Measurements from ENCODE around the gene COL17A1.
A peak's percentile ranks its signal among the peaks of the same experiment; 100 is the strongest.

The COL17A1 gene

GRCh38 chr10:103990121-103990520, 95.6 kb downstream of the COL17A1 start:
- H3K27me3 Mint-ChIP-seq (ENCODE audit: low read depth, poor library complexity), result no peaks in the 10 kb centered on the region
- no peak overlapping the region for H3K4me3 Mint-ChIP-seq
- TF ChIP-seq CTCF (IDR thresholded peaks at IDR 0.05), result no peak
- DNase-seq, result no peak
- peaks cover 8% of the 10 kb centered on the region for H3K4me1 Mint-ChIP-seq
- no peak overlapping the region for H3K27ac Mint-ChIP-seq
- H3K36me3 Mint-ChIP-seq (ENCODE audit: low read depth), result peaks cover 28% of the 10 kb centered on the region
- no peaks in the 10 kb centered on the region for H3K9me3 Mint-ChIP-seq

- no peak for TF ChIP-seq CTCF (IDR thresholded peaks at IDR 0.05)
- no peak overlapping the region for H3K27ac Mint-ChIP-seq
- peaks cover 17% of the 10 kb centered on the region for H3K36me3 Mint-ChIP-seq (ENCODE audit: low read depth)
- no peak for DNase-seq
- peaks cover 35% of the 10 kb centered on the region for H3K4me1 Mint-ChIP-seq
- H3K4me3 Mint-ChIP-seq, result no peak overlapping the region
- no peaks in the 10 kb centered on the region for H3K27me3 Mint-ChIP-seq (ENCODE audit: low read depth, poor library complexity)
- no peaks in the 10 kb centered on the region for H3K9me3 Mint-ChIP-seq
Observed at GRCh38 chr10:103986360-103986759, 99.3 kb downstream of the COL17A1 start.

- H3K4me1 Mint-ChIP-seq, result peaks cover 35% of the 10 kb centered on the region
- H3K36me3 Mint-ChIP-seq (ENCODE audit: low read depth), result peaks cover 19% of the 10 kb centered on the region
- H3K27me3 Mint-ChIP-seq (ENCODE audit: low read depth, poor library complexity), result no peaks in the 10 kb centered on the region
- DNase-seq, result no peak
- peaks cover 3% of the 10 kb centered on the region for H3K9me3 Mint-ChIP-seq
- no peak for TF ChIP-seq CTCF (IDR thresholded peaks at IDR 0.05)
- H3K4me3 Mint-ChIP-seq, result no peak overlapping the region
- H3K27ac Mint-ChIP-seq, result no peak overlapping the region
Observed at GRCh38 chr10:103985726-103986125, 100.0 kb downstream of the COL17A1 start.

- Mint-ChIP-seq H3K4me1 (peaks cover 35% of the 10 kb centered on the region), H3K27ac (peak overlapping the region; percentile 52), H3K27me3 (ENCODE audit: low read depth, poor library complexity) (no peaks in the 10 kb centered on the region), H3K4me3 (no peak overlapping the region), H3K36me3 (ENCODE audit: low read depth) (peaks cover 23% of the 10 kb centered on the region), H3K9me3 (peaks cover 3% of the 10 kb centered on the region)
- no peak for TF ChIP-seq CTCF (IDR thresholded peaks at IDR 0.05)
- DNase-seq, result no peak
Observed at GRCh38 chr10:103983367-103983911, 102.2 kb downstream of the COL17A1 start.

GRCh38 chr10:103982639-103983038, 103.0 kb downstream of the COL17A1 start:
- no peak for TF ChIP-seq CTCF (IDR thresholded peaks at IDR 0.05)
- Mint-ChIP-seq H3K27me3 (ENCODE audit: low read depth, poor library complexity) (no peaks in the 10 kb centered on the region), H3K27ac (no peak overlapping the region), H3K9me3 (peaks cover 3% of the 10 kb centered on the region), H3K4me3 (no peak overlapping the region), H3K36me3 (ENCODE audit: low read depth) (peaks cover 28% of the 10 kb centered on the region), H3K4me1 (peaks cover 31% of the 10 kb centered on the region)
- DNase-seq, result peak; percentile 21
